H9 (cell line): ENCODE results near the gene HLA-DQA1. TPM values are rescaled to one million over a fixed set of nuclear protein-coding genes. Genes with fewer than 3 reads are reported as not detected.

Experiments
- DNase-seq: peaks from one replicate; pipeline ENCODE4 v3.0.0-alpha.2; 2017
- H2AFZ ChIP-seq: one replicate; pipeline ENCODE4 v1.6.1; 2013; ENCODE audit warnings: mild to moderate bottlenecking, low read length, control low read depth, moderate library complexity
- H2AK5ac ChIP-seq: 2 replicates; pipeline ENCODE4 v1.6.1; 2013; ENCODE audit warnings: low read length, control low read depth, mixed read lengths; ENCODE audit not compliant: insufficient read length
- H2BK120ac ChIP-seq: one replicate; pipeline ENCODE4 v1.6.1; 2013; ENCODE audit warnings: low read depth, mild to moderate bottlenecking, low read length, control low read depth, inconsistent platforms; ENCODE audit not compliant: poor library complexity, severe bottlenecking
- H2BK12ac ChIP-seq: 2 replicates; pipeline ENCODE4 v1.6.1; 2013; ENCODE audit warnings: low read length, control low read depth, mixed read lengths, low read depth; ENCODE audit not compliant: insufficient read length
- H2BK15ac ChIP-seq: 2 replicates; pipeline ENCODE4 v1.6.1; 2013; ENCODE audit warnings: low read depth, low read length, control low read depth
- H2BK20ac ChIP-seq: one replicate; pipeline ENCODE4 v1.6.1; 2013; ENCODE audit warnings: low read depth, mild to moderate bottlenecking, low read length, control low read depth, inconsistent platforms; ENCODE audit not compliant: poor library complexity, severe bottlenecking
- H2BK5ac ChIP-seq: 2 replicates; pipeline ENCODE4 v1.6.1; 2013; ENCODE audit warnings: low read length, control low read depth, mixed read lengths; ENCODE audit not compliant: insufficient read length
- H3K14ac ChIP-seq: 2 replicates; pipeline ENCODE4 v1.6.1; 2013; ENCODE audit warnings: low read length, control low read depth; ENCODE audit not compliant: insufficient read depth
- H3K18ac ChIP-seq: 2 replicates; pipeline ENCODE4 v1.6.1; 2013; ENCODE audit warnings: low read depth, mild to moderate bottlenecking, mixed read lengths, low read length, control low read depth; ENCODE audit not compliant: insufficient read length
- H3K23ac ChIP-seq: 2 replicates; pipeline ENCODE4 v1.6.1; 2013; ENCODE audit warnings: low read length, control low read depth, mixed read lengths, low read depth; ENCODE audit not compliant: insufficient read length
- H3K23me2 ChIP-seq: 2 replicates; pipeline ENCODE4 v1.6.1; 2013; ENCODE audit warnings: low read depth, mild to moderate bottlenecking, mixed read lengths, low read length, control low read depth; ENCODE audit not compliant: insufficient read length, poor library complexity, severe bottlenecking
- H3K27ac ChIP-seq: 2 replicates; pipeline ENCODE4 v1.5.1; 2013; ENCODE audit warnings: low read length, control low read depth, mixed read lengths, low read depth; ENCODE audit not compliant: insufficient read length
- H3K27me3 ChIP-seq: 2 replicates; pipeline ENCODE4 v1.6.1; 2013; ENCODE audit warnings: low read length, control low read depth, inconsistent platforms; ENCODE audit not compliant: insufficient read depth
- H3K4ac ChIP-seq: 2 replicates; pipeline ENCODE4 v1.6.1; 2013; ENCODE audit warnings: low read depth, mild to moderate bottlenecking, control low read depth, inconsistent platforms, low read length, moderate library complexity
- H3K4me1 ChIP-seq: 2 replicates; pipeline ENCODE4 v1.6.1; 2013; ENCODE audit warnings: low read length, control low read depth, inconsistent platforms; ENCODE audit not compliant: insufficient read depth
- H3K4me2 ChIP-seq: 2 replicates; pipeline ENCODE4 v1.6.1; 2013; ENCODE audit warnings: low read length, control low read depth, mixed read lengths; ENCODE audit not compliant: insufficient read length, insufficient read depth
- H3K56ac ChIP-seq: 2 replicates; pipeline ENCODE4 v1.6.1; 2013; ENCODE audit warnings: low read depth, mild to moderate bottlenecking, mixed read lengths, low read length, control low read depth; ENCODE audit not compliant: insufficient read length
- H3K79me1 ChIP-seq: 2 replicates; pipeline ENCODE4 v1.6.1; 2013; ENCODE audit warnings: low read depth, mild to moderate bottlenecking, moderate library complexity, low read length, control low read depth, inconsistent platforms; ENCODE audit not compliant: insufficient read depth, poor library complexity, severe bottlenecking
- H3K79me2 ChIP-seq: 2 replicates; pipeline ENCODE4 v1.6.1; 2013; ENCODE audit warnings: low read length, control low read depth, inconsistent platforms; ENCODE audit not compliant: insufficient read depth
- H3K9ac ChIP-seq: 2 replicates; pipeline ENCODE4 v1.6.1; 2013; ENCODE audit warnings: low read length, control low read depth, mixed read lengths; ENCODE audit not compliant: insufficient read length; ENCODE audit errors: extremely low read depth
- H3K9me3 ChIP-seq: one replicate; pipeline ENCODE4 v1.6.1; 2013; ENCODE audit warnings: low read depth, low read length, inconsistent platforms; ENCODE audit not compliant: control insufficient read depth
- H3T11ph ChIP-seq: one replicate; pipeline ENCODE4 v1.6.1; 2013; ENCODE audit warnings: mild to moderate bottlenecking, low read length, control low read depth, inconsistent platforms
- H4K20me1 ChIP-seq: one replicate; pipeline ENCODE4 v1.6.1; 2013; ENCODE audit not compliant: control insufficient read depth, insufficient read length, insufficient read depth
- H4K5ac ChIP-seq: 2 replicates; pipeline ENCODE4 v1.6.1; 2013; ENCODE audit warnings: low read depth, mild to moderate bottlenecking, mixed read lengths, low read length, control low read depth; ENCODE audit not compliant: insufficient read length
- H4K8ac ChIP-seq: replicated peaks from 2 replicates; pipeline ENCODE4 v1.6.1; 2013; ENCODE audit warnings: low read length, control low read depth, mixed read lengths, low read depth; ENCODE audit not compliant: insufficient read length
- H4K91ac ChIP-seq: 2 replicates; pipeline ENCODE4 v1.6.1; 2013; ENCODE audit warnings: low read depth, mild to moderate bottlenecking, moderate library complexity, mixed read lengths, low read length, control low read depth; ENCODE audit not compliant: insufficient read length
- H3K27ac Mint-ChIP-seq, 3 experiments: 2 replicates in 2 of 3; 3 replicates in 1 of 3; pipeline ENCODE4 v1.8.0; 2020 to 2021; ENCODE audit warnings: mixed read lengths in 3 of 3, mild to moderate bottlenecking in 1 of 3, moderate library complexity in 1 of 3
- H3K27me3 Mint-ChIP-seq: 2 replicates; pipeline ENCODE4 v1.8.0; 2021; ENCODE audit warnings: low read depth, mild to moderate bottlenecking, moderate library complexity, mixed read lengths
- H3K36me3 Mint-ChIP-seq, 3 experiments: 2 replicates in 2 of 3; 3 replicates in 1 of 3; pipeline ENCODE4 v1.8.0; 2020 to 2021; ENCODE audit warnings: low read depth in 3 of 3, mixed read lengths in 3 of 3; ENCODE audit not compliant: insufficient read depth in 1 of 3
- H3K4me1 Mint-ChIP-seq, 2 experiments: 2 replicates each; pipeline ENCODE4 v1.8.0; 2020; ENCODE audit warnings: mixed read lengths in 2 of 2
- H3K4me3 Mint-ChIP-seq, 2 experiments: 2 replicates in 1 of 2; 3 replicates in 1 of 2; pipeline ENCODE4 v1.8.0; 2020 to 2021; ENCODE audit warnings: mild to moderate bottlenecking in 2 of 2, mixed read lengths in 2 of 2, moderate library complexity in 1 of 2
- H3K9me3 Mint-ChIP-seq, 2 experiments: 2 replicates in 1 of 2; 3 replicates in 1 of 2; pipeline ENCODE4 v1.8.0; 2020; ENCODE audit warnings: mild to moderate bottlenecking in 2 of 2, mixed read lengths in 2 of 2, moderate library complexity in 1 of 2
- CTCF ChIP-seq: fragments of 200-600 bp; sonication (generic); conservative IDR thresholded peaks from 3 replicates; pipeline ENCODE4 v1.8.0; 2021; ENCODE audit warnings: antibody characterized with exemption, mild to moderate bottlenecking
- WGBS: extraction: QIAGEN DNeasy Blood & Tissue Kit; methylation state at CpG from one replicate; pipeline ENCODE4 v1.1.7; 2013; ENCODE audit warnings: missing lambda C conversion rate, low lambda C conversion rate, mixed read lengths; ENCODE audit not compliant: insufficient read length; ENCODE audit errors: extremely low coverage; 5-methylcytosine and 5-hydroxymethylcytosine counted together
- total RNA-seq: library from RNA; stranded (reverse); gene quantifications from 2 replicates; pipeline ENCODE4 v1.2.1, GENCODE V29; 2021

HLA-DQA1 gene
- total RNA-seq, 1 experiment from 2014 or later = 1.7 TPM

GRCh38 chr6:32665661-32666060 is 28.5 kb downstream of the HLA-DQA1 start:
- WGBS = no CpG with 5 or more reads among the region's 3 CpGs
- no peak overlapping the region for H3K23ac ChIP-seq
- peaks cover 4% of the 10 kb centered on the region; the same call in 1 of the 2 replicates for H3K27me3 ChIP-seq
- H3K79me1 ChIP-seq = no peaks in the 10 kb centered on the region
- Mint-ChIP-seq H3K36me3 (peaks cover 22 to 31% (median 25%) of the 10 kb centered on the region in 3 experiments), H3K27ac (no peak overlapping the region), H3K4me1 (peaks cover 29 to 39% of the 10 kb centered on the region in 2 experiments), H3K9me3 (0 out of 5 replicates have a peak, but pooled peaks cover 0 to 4% of the 10 kb centered on the region in 2 experiments), H3K4me3 (peak overlapping the region; percentile 88 to 89), H3K27me3 (peaks cover 22% of the 10 kb centered on the region)
- H4K5ac ChIP-seq = no peak overlapping the region
- H2AFZ ChIP-seq = no peak overlapping the region
- no peak overlapping the region for H3K9ac ChIP-seq
- no peak for DNase-seq
- H4K91ac ChIP-seq = no peak overlapping the region
- H3K4ac ChIP-seq = no peak overlapping the region
- no peak overlapping the region for H3K18ac ChIP-seq
- H3K79me2 ChIP-seq = no peaks in the 10 kb centered on the region
- H3K9me3 ChIP-seq = no peaks in the 10 kb centered on the region
- H2BK12ac ChIP-seq = no peak overlapping the region
- H2BK15ac ChIP-seq = no peak overlapping the region
- H3K27ac ChIP-seq = no peak overlapping the region
- no peak overlapping the region for H2BK120ac ChIP-seq
- H3K14ac ChIP-seq = no peak overlapping the region
- TF ChIP-seq CTCF = no peak
- no peak overlapping the region for H4K8ac ChIP-seq
- H3K23me2 ChIP-seq = no peaks in the 10 kb centered on the region
- no peak overlapping the region for H2BK20ac ChIP-seq
- H4K20me1 ChIP-seq = no peaks in the 10 kb centered on the region
- H3K56ac ChIP-seq = no peak overlapping the region
- H3T11ph ChIP-seq = no peak overlapping the region
- H3K4me2 ChIP-seq = peak overlapping the region; percentile 62
- H2BK5ac ChIP-seq = no peak overlapping the region
- H3K4me1 ChIP-seq = no peaks in the 10 kb centered on the region
- H2AK5ac ChIP-seq = no peak overlapping the region
